DMS 273 (cell line): ENCODE data around the gene ADCY2.

Experiments used
- DNase-seq: peaks from one replicate; lab custom pipeline; 2025; ENCODE audit not compliant: unreplicated experiment; lab: John Stamatoyannopoulos, UW

ADCY2 gene

GRCh38 chr5:7728076-7728475 is 332.1 kb downstream of the ADCY2 start:
- peak; percentile 7 for DNase-seq

- no peak for DNase-seq
Observed at GRCh38 chr5:7741415-7742065, 345.6 kb downstream of the ADCY2 start.

- DNase-seq = no peak
Observed at GRCh38 chr5:7742241-7742656, 346.3 kb downstream of the ADCY2 start.

GRCh38 chr5:7745882-7746610 is 350.1 kb downstream of the ADCY2 start:
- peak; percentile 84 for DNase-seq

- DNase-seq = no peak
Observed at GRCh38 chr5:7747728-7748127, 351.8 kb downstream of the ADCY2 start.

- no peak for DNase-seq
Observed at GRCh38 chr5:7749626-7750025, 353.7 kb downstream of the ADCY2 start.

- DNase-seq = no peak
Observed at GRCh38 chr5:7751874-7752273, 355.9 kb downstream of the ADCY2 start.

- DNase-seq = no peak
Observed at GRCh38 chr5:7753181-7753580, 357.2 kb downstream of the ADCY2 start.

GRCh38 chr5:7753596-7753995 is 357.7 kb downstream of the ADCY2 start:
- DNase-seq = no peak

- no peak for DNase-seq
Observed at GRCh38 chr5:7754490-7754889, 358.6 kb downstream of the ADCY2 start.

GRCh38 chr5:7754997-7755596 is 359.2 kb downstream of the ADCY2 start:
- DNase-seq = peak; percentile 82

GRCh38 chr5:7755958-7756357 is 360.0 kb downstream of the ADCY2 start:
- no peak for DNase-seq

- no peak for DNase-seq
Observed at GRCh38 chr5:7756453-7756852, 360.5 kb downstream of the ADCY2 start.

GRCh38 chr5:7759257-7759871 is 363.4 kb downstream of the ADCY2 start:
- DNase-seq = peak; percentile 52

- no peak for DNase-seq
Observed at GRCh38 chr5:7759951-7760580, 364.1 kb downstream of the ADCY2 start.

GRCh38 chr5:7762267-7762666 is 366.3 kb downstream of the ADCY2 start:
- peak; percentile 7 for DNase-seq

- no peak for DNase-seq
Observed at GRCh38 chr5:7763621-7764072, 367.7 kb downstream of the ADCY2 start.

GRCh38 chr5:7764452-7764851 is 368.5 kb downstream of the ADCY2 start:
- DNase-seq = no peak

GRCh38 chr5:7770436-7770835 is 374.5 kb downstream of the ADCY2 start:
- DNase-seq = no peak

- no peak for DNase-seq
Observed at GRCh38 chr5:7772141-7772540, 376.2 kb downstream of the ADCY2 start.

GRCh38 chr5:7773178-7773577 is 377.2 kb downstream of the ADCY2 start:
- DNase-seq = no peak
